Activated T-cell treated with anti-CD3 and anti-CD28 coated beads, Interleukin-2, amount 50 U/mL, for 1 hour (primary cell): ENCODE measurements around the gene POLR1A.

Experiments used
- DNase-seq: peaks from one replicate; pipeline ENCODE4 v3.0.0-alpha.2; 2020

The POLR1A gene

GRCh38 chr2:85971366-85971765 is 134.3 kb downstream of the POLR1A start:
- DNase-seq, result no peak
